ENCODE results near the gene LRMDA. TPM values are rescaled to one million over a fixed set of nuclear protein-coding genes. Genes with fewer than 3 reads are reported as not detected.

Gene LRMDA
- total and polyA plus RNA-seq, 4 donors, result 12.1 to 40.8 (median 21.6) TPM

DNA sequence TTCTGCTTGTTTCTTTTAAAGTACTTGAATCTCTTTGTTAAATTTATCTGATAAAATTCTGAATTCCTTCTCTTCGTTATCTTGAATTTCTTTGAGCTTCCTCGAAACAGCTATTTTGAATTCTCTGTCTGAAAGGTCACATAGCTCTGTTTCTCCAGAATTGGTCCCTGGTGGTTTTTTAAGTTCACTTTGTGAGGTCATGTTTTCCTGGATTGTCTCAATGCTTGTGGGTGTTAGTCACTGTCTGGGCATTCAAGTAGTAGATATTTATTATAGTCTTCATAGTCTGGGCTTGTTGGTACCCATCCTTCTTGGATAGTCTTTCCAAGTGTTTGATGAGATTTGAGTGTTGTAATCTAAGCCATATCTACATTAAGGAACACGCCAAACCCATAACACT is 1060.6 kb downstream of the LRMDA start:
- Histone ChIP-seq H3K4me1 (ENCODE audit: control insufficient read depth in 5 of 5, insufficient read depth in 5 of 5, low read length in 5 of 5) (no peaks in the 10 kb centered on the region), H3K4me3 (no peak overlapping the region), H3K9ac (ENCODE audit: insufficient read depth in 1 of 2, low read length in 2 of 2) (no peak overlapping the region), H3K9me3 (ENCODE audit: control insufficient read depth in 4 of 4, insufficient read depth in 3 of 4, low read length in 3 of 4) (peaks cover 0 to 11% (median 5%) of the 10 kb centered on the region in 4 donors), H3K27ac (ENCODE audit: low read depth in 1 of 2, low read length in 1 of 2) (no peak overlapping the region), H3K36me3 (ENCODE audit: control insufficient read depth in 4 of 4, insufficient read depth in 4 of 4, low read length in 4 of 4) (peaks cover 0 to 2% (median 0%) of the 10 kb centered on the region in 4 donors), H3K27me3 (ENCODE audit: control insufficient read depth in 3 of 3, insufficient read depth in 3 of 3, low read length in 2 of 3) (no peaks in the 10 kb centered on the region)
- WGBS, 2 donors, result 68 to 82% methylated on average over 3 of the region's 3 CpGs
- no peak for ATAC-seq (ENCODE audit: insufficient read depth, low FRiP score)
- no peak for DNase-seq
- TF ChIP-seq, protein P1, sequence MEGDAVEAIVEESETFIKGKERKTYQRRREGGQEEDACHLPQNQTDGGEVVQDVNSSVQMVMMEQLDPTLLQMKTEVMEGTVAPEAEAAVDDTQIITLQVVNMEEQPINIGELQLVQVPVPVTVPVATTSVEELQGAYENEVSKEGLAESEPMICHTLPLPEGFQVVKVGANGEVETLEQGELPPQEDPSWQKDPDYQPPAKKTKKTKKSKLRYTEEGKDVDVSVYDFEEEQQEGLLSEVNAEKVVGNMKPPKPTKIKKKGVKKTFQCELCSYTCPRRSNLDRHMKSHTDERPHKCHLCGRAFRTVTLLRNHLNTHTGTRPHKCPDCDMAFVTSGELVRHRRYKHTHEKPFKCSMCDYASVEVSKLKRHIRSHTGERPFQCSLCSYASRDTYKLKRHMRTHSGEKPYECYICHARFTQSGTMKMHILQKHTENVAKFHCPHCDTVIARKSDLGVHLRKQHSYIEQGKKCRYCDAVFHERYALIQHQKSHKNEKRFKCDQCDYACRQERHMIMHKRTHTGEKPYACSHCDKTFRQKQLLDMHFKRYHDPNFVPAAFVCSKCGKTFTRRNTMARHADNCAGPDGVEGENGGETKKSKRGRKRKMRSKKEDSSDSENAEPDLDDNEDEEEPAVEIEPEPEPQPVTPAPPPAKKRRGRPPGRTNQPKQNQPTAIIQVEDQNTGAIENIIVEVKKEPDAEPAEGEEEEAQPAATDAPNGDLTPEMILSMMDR (IDR thresholded peaks at IDR 0.05; ENCODE audit: control extremely low read depth, extremely low read depth), result no peak

DNA sequence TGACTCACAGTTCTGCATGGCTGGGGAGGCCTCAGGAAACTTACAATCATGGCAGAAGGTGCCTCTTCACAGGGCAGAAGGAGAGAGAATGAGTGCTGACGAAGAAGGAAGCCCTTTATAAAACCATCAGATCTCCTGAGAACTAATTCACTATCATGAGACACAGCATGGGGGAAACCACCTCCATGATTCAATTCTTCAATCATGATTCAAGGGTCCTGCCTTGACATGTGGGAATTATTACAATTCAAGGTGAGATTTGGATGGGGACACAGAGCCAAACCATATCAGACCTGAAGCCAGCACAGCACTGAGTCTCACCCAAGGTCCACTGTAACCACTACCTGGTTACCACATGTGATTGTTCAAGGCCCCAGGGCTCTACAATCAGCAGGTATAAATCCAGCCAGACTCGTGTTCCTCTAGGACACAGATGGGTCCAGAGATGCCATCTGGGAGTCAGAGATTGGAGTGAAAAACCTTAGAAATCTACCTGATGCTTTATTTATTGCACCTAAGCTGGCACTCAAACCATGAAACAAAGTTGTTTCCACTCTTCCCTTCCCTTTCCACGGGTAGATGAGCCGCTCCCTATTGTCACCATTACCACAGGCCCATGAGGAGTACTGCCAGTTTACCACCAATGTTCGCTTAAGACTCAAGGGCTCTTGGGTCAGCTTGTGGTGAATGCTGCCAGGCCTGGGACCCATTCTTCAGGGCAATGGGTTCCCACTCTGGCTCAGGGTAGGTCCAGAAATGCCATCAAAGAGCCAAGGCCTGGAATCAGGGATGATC is 1061.5 kb downstream of the LRMDA start:
- Histone ChIP-seq H3K27me3 (ENCODE audit: control insufficient read depth in 3 of 3, insufficient read depth in 3 of 3, low read length in 2 of 3) (no peaks in the 10 kb centered on the region), H3K9me3 (ENCODE audit: control insufficient read depth in 4 of 4, insufficient read depth in 3 of 4, low read length in 3 of 4) (peaks cover 0 to 11% (median 5%) of the 10 kb centered on the region in 4 donors), H3K4me3 (no peak overlapping the region), H3K27ac (ENCODE audit: low read depth in 1 of 2, low read length in 1 of 2) (no peak overlapping the region), H3K4me1 (ENCODE audit: control insufficient read depth in 5 of 5, insufficient read depth in 5 of 5, low read length in 5 of 5) (no peaks in the 10 kb centered on the region), H3K9ac (ENCODE audit: insufficient read depth in 1 of 2, low read length in 2 of 2) (no peak overlapping the region), H3K36me3 (ENCODE audit: control insufficient read depth in 4 of 4, insufficient read depth in 4 of 4, low read length in 4 of 4) (peaks cover 0 to 2% (median 0%) of the 10 kb centered on the region in 4 donors)
- WGBS, 2 donors, result 91 to 97% methylated on average over 5 of the region's 5 CpGs
- ATAC-seq (ENCODE audit: insufficient read depth, low FRiP score) (no peak), DNase-seq (no peak)
- TF ChIP-seq, protein P1 (IDR thresholded peaks at IDR 0.05; ENCODE audit: control extremely low read depth, extremely low read depth), result no peak

DNA sequence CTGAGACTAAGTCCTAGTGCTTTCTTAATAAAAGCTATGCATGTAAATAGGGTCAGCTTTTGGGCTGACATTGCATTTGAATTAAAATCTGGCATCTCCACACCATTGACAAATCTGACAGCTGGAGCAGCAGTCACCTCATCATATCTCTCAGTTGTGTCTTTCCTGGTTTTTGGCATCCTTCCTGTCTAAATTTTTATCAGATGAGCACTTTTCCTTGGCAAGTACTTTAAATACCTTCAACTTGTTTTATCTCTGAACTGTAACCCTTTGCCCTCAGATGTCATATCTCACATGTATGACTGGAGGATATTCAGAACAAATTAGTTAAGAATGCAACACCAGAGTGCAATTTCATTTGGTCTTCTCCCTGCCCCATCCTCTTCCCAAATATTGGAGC is 1066.2 kb downstream of the LRMDA start:
- TF ChIP-seq, protein P1 (IDR thresholded peaks at IDR 0.05; ENCODE audit: control extremely low read depth, extremely low read depth), result no peak
- Histone ChIP-seq H3K36me3 (ENCODE audit: control insufficient read depth in 4 of 4, insufficient read depth in 4 of 4, low read length in 4 of 4) (peaks cover 0 to 2% (median 0%) of the 10 kb centered on the region in 4 donors), H3K9ac (ENCODE audit: insufficient read depth in 1 of 2, low read length in 2 of 2) (no peak overlapping the region), H3K4me1 (ENCODE audit: control insufficient read depth in 5 of 5, insufficient read depth in 5 of 5, low read length in 5 of 5) (no peaks in the 10 kb centered on the region), H3K27me3 (ENCODE audit: control insufficient read depth in 3 of 3, insufficient read depth in 3 of 3, low read length in 2 of 3) (no peaks in the 10 kb centered on the region), H3K4me3 (no peak overlapping the region), H3K27ac (ENCODE audit: low read depth in 1 of 2, low read length in 1 of 2) (no peak overlapping the region), H3K9me3 (ENCODE audit: control insufficient read depth in 4 of 4, insufficient read depth in 3 of 4, low read length in 3 of 4) (peaks cover 0 to 6% (median 2%) of the 10 kb centered on the region in 4 donors)
- DNase-seq (peak in 1 of 3 donors; percentile 44), ATAC-seq (ENCODE audit: insufficient read depth, low FRiP score) (no peak)

All from lung (tissue), 12 donors.